Measurements from ENCODE around the gene SLC1A3.
"Not testable (repeated sequence)": the region's sequence is repeated elsewhere in the genome, so short reads cannot be mapped to it uniquely, and the experiment has no call there.

Gene SLC1A3

GRCh38 chr5:36576721-36577120 is 29.7 kb upstream of the SLC1A3 start:
- Histone ChIP-seq H3K9ac (no peak overlapping the region), H3K36me3 (ENCODE audit: insufficient read depth) (no peaks in the 10 kb centered on the region), H3K79me2 (ENCODE audit: insufficient read depth, low read depth) (no peaks in the 10 kb centered on the region), H3K4me2 (no peak overlapping the region), H2AFZ (ENCODE audit: low read depth) (no peak overlapping the region), H3K4me1 (ENCODE audit: low read depth, poor library complexity, severe bottlenecking) (no peaks in the 10 kb centered on the region), H3K27me3 (ENCODE audit: insufficient read depth, low read depth) (no peaks in the 10 kb centered on the region), H3K4me3 (IDR thresholded peaks at IDR 0.05; ENCODE audit: insufficient read depth, low read depth, low read length) (no peak overlapping the region), H4K20me1 (ENCODE audit: insufficient read depth) (no peaks in the 10 kb centered on the region), H3K27ac (no peak overlapping the region)
- no peak for TF ChIP-seq CTCF (conservative IDR thresholded peaks at IDR 0.05; ENCODE audit: low read depth, low read length)

GRCh38 chr5:36579858-36580257 is 26.5 kb upstream of the SLC1A3 start:
- H3K4me2 ChIP-seq; H3K4me1 ChIP-seq (ENCODE audit: low read depth, poor library complexity, severe bottlenecking); H2AFZ ChIP-seq (ENCODE audit: low read depth); H3K4me3 ChIP-seq (IDR thresholded peaks at IDR 0.05; ENCODE audit: insufficient read depth, low read depth, low read length); H3K9ac ChIP-seq; H3K79me2 ChIP-seq (ENCODE audit: insufficient read depth, low read depth); H4K20me1 ChIP-seq (ENCODE audit: insufficient read depth); H3K27me3 ChIP-seq (ENCODE audit: insufficient read depth, low read depth); H3K27ac ChIP-seq; H3K36me3 ChIP-seq (ENCODE audit: insufficient read depth): not testable (repeated sequence)

- no peaks in the 10 kb centered on the region for H3K27me3 ChIP-seq (ENCODE audit: insufficient read depth, low read depth)
- H3K4me2 ChIP-seq: no peak overlapping the region
- no peaks in the 10 kb centered on the region for H3K79me2 ChIP-seq (ENCODE audit: insufficient read depth, low read depth)
- no peaks in the 10 kb centered on the region for H4K20me1 ChIP-seq (ENCODE audit: insufficient read depth)
- no peaks in the 10 kb centered on the region for H3K36me3 ChIP-seq (ENCODE audit: insufficient read depth)
- H3K9ac ChIP-seq: no peak overlapping the region
- no peak overlapping the region for H3K27ac ChIP-seq
- no peaks in the 10 kb centered on the region for H3K4me1 ChIP-seq (ENCODE audit: low read depth, poor library complexity, severe bottlenecking)
- TF ChIP-seq CTCF (conservative IDR thresholded peaks at IDR 0.05; ENCODE audit: low read depth, low read length): no peak
- H2AFZ ChIP-seq (ENCODE audit: low read depth): no peak overlapping the region
- H3K4me3 ChIP-seq (IDR thresholded peaks at IDR 0.05; ENCODE audit: insufficient read depth, low read depth, low read length): no peak overlapping the region
Measured at GRCh38 chr5:36581070-36581469, 25.3 kb upstream of the SLC1A3 start.

GRCh38 chr5:36584009-36584875 is 22.2 kb upstream of the SLC1A3 start:
- TF ChIP-seq CTCF (conservative IDR thresholded peaks at IDR 0.05; ENCODE audit: low read depth, low read length): no peak
- Histone ChIP-seq H4K20me1 (ENCODE audit: insufficient read depth) (no peaks in the 10 kb centered on the region), H3K27ac (no peak overlapping the region), H3K9ac (no peak overlapping the region), H3K27me3 (ENCODE audit: insufficient read depth, low read depth) (no peaks in the 10 kb centered on the region), H3K4me2 (no peak overlapping the region), H2AFZ (ENCODE audit: low read depth) (no peak overlapping the region), H3K4me1 (ENCODE audit: low read depth, poor library complexity, severe bottlenecking) (no peaks in the 10 kb centered on the region), H3K36me3 (ENCODE audit: insufficient read depth) (no peaks in the 10 kb centered on the region), H3K79me2 (ENCODE audit: insufficient read depth, low read depth) (no peaks in the 10 kb centered on the region), H3K4me3 (IDR thresholded peaks at IDR 0.05; ENCODE audit: insufficient read depth, low read depth, low read length) (no peak overlapping the region)

GRCh38 chr5:36585701-36586100 is 20.7 kb upstream of the SLC1A3 start:
- Histone ChIP-seq H4K20me1 (ENCODE audit: insufficient read depth) (no peaks in the 10 kb centered on the region), H3K27ac (no peak overlapping the region), H3K27me3 (ENCODE audit: insufficient read depth, low read depth) (no peaks in the 10 kb centered on the region), H3K4me3 (IDR thresholded peaks at IDR 0.05; ENCODE audit: insufficient read depth, low read depth, low read length) (no peak overlapping the region), H3K36me3 (ENCODE audit: insufficient read depth) (no peaks in the 10 kb centered on the region), H3K79me2 (ENCODE audit: insufficient read depth, low read depth) (no peaks in the 10 kb centered on the region), H3K4me1 (ENCODE audit: low read depth, poor library complexity, severe bottlenecking) (no peaks in the 10 kb centered on the region), H2AFZ (ENCODE audit: low read depth) (no peak overlapping the region), H3K4me2 (no peak overlapping the region), H3K9ac (no peak overlapping the region)
- no peak for TF ChIP-seq CTCF (conservative IDR thresholded peaks at IDR 0.05; ENCODE audit: low read depth, low read length)
